A549 (cell line): ENCODE measurements around the gene SIGLEC7. TPM values are rescaled to one million over a fixed set of nuclear protein-coding genes. Genes with fewer than 3 reads are reported as not detected.

ENCODE experiments used
- ATAC-seq, 2 experiments: fragments of 200-7000 bp in 1 of 2; fragments of >200 bp in 1 of 2; cut with Nextera tagmentation in 1 of 2; cut with Tn5 transposase in 1 of 2; 3 replicates each; pipeline versions ENCODE4 v1.8.0 to v1.9.1; 2018 to 2020; ENCODE audit warnings: mild to moderate bottlenecking in 1 of 2, moderate library complexity in 1 of 2
- CTCF ChIA-PET: fragments of 300-600 bp; sonication (Branson Sonifier 250); formaldehyde crosslinking; extraction: SDS; loops from one replicate; lab custom pipeline; 2021; ENCODE audit warnings: antibody characterized with exemption, inconsistent platforms; lab: Yijun Ruan, JAX
- POLR2A ChIA-PET: fragments of 350-600 bp; formaldehyde crosslinking; extraction: SDS; loops from one replicate; lab custom pipeline; 2021; ENCODE audit warnings: antibody characterized with exemption, inconsistent platforms; lab: Yijun Ruan, JAX
- DNase-seq, 2 experiments: peaks; one replicate each; pipeline versions ENCODE4 v3.0.0 to v3.0.0-alpha.2; 2011 to 2016; ENCODE audit warnings: low read depth in 1 of 2, low spot score in 1 of 2
- FAIRE-seq: peaks from 2 replicates; lab custom pipeline; 2011; peaks lifted over from hg19 to GRCh38; lab: Jason Lieb, UNC
- H3K27ac ChIP-seq, 2 experiments: fragments of >200 bp; sonication (Bioruptor Twin); formaldehyde crosslinking; 3 replicates each; pipeline ENCODE4 v1.5.1; 2016 to 2017
- H3K4me1 ChIP-seq: fragments of >200 bp; sonication (Bioruptor Twin); formaldehyde crosslinking; 3 replicates; pipeline ENCODE4 v1.6.1; 2016
- H3K4me2 ChIP-seq: fragments of >200 bp; sonication (Bioruptor Twin); formaldehyde crosslinking; 3 replicates; pipeline ENCODE4 v1.6.1; 2016
- H3K4me3 ChIP-seq: fragments of >200 bp; sonication (Bioruptor Twin); formaldehyde crosslinking; 3 replicates; pipeline ENCODE4 v1.5.1; 2016
- H3K9me3 ChIP-seq: fragments of >200 bp; sonication (Bioruptor Twin); formaldehyde crosslinking; 3 replicates; pipeline ENCODE4 v1.6.1; 2016
- BCL3 ChIP-seq: fragments of >200 bp; sonication (Bioruptor Twin); formaldehyde crosslinking; IDR thresholded peaks from 3 replicates; pipeline ENCODE4 v1.6.1; 2016
- CHD2 ChIP-seq: fragments of 150-350 bp; IDR thresholded peaks from 2 replicates; pipeline ENCODE4 v1.6.1; 2014; ENCODE audit warnings: low read length; ENCODE audit not compliant: partially characterized antibody
- CTCF ChIP-seq: fragments of >200 bp; sonication (Bioruptor Twin); formaldehyde crosslinking; IDR thresholded peaks from 3 replicates; pipeline ENCODE4 v1.5.1; 2016
- E2F6 ChIP-seq: IDR thresholded peaks from 2 replicates; pipeline ENCODE4 v1.6.1; 2012; ENCODE audit warnings: low read depth, borderline replicate concordance
- EHMT2 ChIP-seq: fragments of 200-600 bp; sonication (generic); IDR thresholded peaks from 2 replicates; pipeline ENCODE4 v1.6.1; 2016; ENCODE audit warnings: antibody characterized with exemption, low read depth, mild to moderate bottlenecking, moderate library complexity
- FOSB ChIP-seq: fragments of 250-450 bp; sonication (Bioruptor Pico); IDR thresholded peaks from 2 replicates; pipeline ENCODE4 v1.5.0; 2020; ENCODE audit warnings: mild to moderate bottlenecking, moderate library complexity
- FOSL2 ChIP-seq, 2 experiments: fragments of 450-650 bp in 1 of 2; fragments of >200 bp in 1 of 2; sonication (Bioruptor Twin) in 1 of 2; formaldehyde crosslinking; IDR thresholded peaks; 2 replicates each; pipeline versions ENCODE4 v1.5.0 to v1.6.1; 2016 to 2020; ENCODE audit warnings: mild to moderate bottlenecking in 1 of 2, moderate library complexity in 1 of 2
- FOXS1 ChIP-seq: fragments of 250-450 bp; sonication (Bioruptor Pico); IDR thresholded peaks from 2 replicates; pipeline ENCODE4 v1.5.0; 2020; ENCODE audit warnings: mild to moderate bottlenecking, moderate library complexity
- GATA3 ChIP-seq: IDR thresholded peaks from 2 replicates; pipeline ENCODE4 v1.6.1; 2012; ENCODE audit warnings: borderline replicate concordance
- HES2 ChIP-seq: fragments of >200 bp; sonication (Bioruptor Twin); formaldehyde crosslinking; IDR thresholded peaks from 2 replicates; pipeline ENCODE4 v1.6.1; 2016
- HMGXB4 ChIP-seq: fragments of 250-450 bp; sonication (Bioruptor Pico); IDR thresholded peaks from 2 replicates; pipeline ENCODE4 v1.5.0; 2021; ENCODE audit warnings: mild to moderate bottlenecking, moderate library complexity, borderline replicate concordance
- JUN ChIP-seq, 2 experiments: fragments of >200 bp; sonication (Bioruptor Twin); formaldehyde crosslinking; IDR thresholded peaks; 2 replicates in 1 of 2; 3 replicates in 1 of 2; pipeline ENCODE4 v1.6.1; 2016 to 2017
- KDM1A ChIP-seq: fragments of 200-600 bp; sonication (generic); IDR thresholded peaks from 2 replicates; pipeline ENCODE4 v1.6.1; 2016; ENCODE audit warnings: low read depth, mild to moderate bottlenecking
- MAX ChIP-seq: IDR thresholded peaks from 2 replicates; pipeline ENCODE4 v1.6.1; 2012
- NFE2L2 ChIP-seq: fragments of 150-350 bp; conservative IDR thresholded peaks from 2 replicates; pipeline ENCODE4 v1.6.1; 2014; ENCODE audit warnings: low read length
- NR3C1 ChIP-seq: fragments of >200 bp; sonication (Bioruptor Twin); formaldehyde crosslinking; IDR thresholded peaks from 3 replicates; pipeline ENCODE4 v1.6.1; 2017
- PHF8 ChIP-seq: fragments of 200-600 bp; sonication (generic); IDR thresholded peaks from 2 replicates; pipeline ENCODE4 v1.6.1; 2016; ENCODE audit warnings: low read depth, mild to moderate bottlenecking, antibody characterized with exemption, moderate library complexity, borderline replicate concordance
- POLR2A ChIP-seq: IDR thresholded peaks from 2 replicates; pipeline ENCODE4 v1.6.1; 2012; ENCODE audit warnings: mild to moderate bottlenecking, low read length
- RAD21 ChIP-seq, 2 experiments: fragments of >200 bp in 1 of 2; sonication (Bioruptor Twin) in 1 of 2; formaldehyde crosslinking in 1 of 2; IDR thresholded peaks in 1 of 2; conservative IDR thresholded peaks in 1 of 2; 2 replicates in 1 of 2; 3 replicates in 1 of 2; pipeline ENCODE4 v1.6.1; 2012 to 2018; ENCODE audit warnings: inconsistent platforms in 1 of 2
- RCOR1 ChIP-seq: fragments of 150-350 bp; IDR thresholded peaks from 2 replicates; pipeline ENCODE4 v1.6.1; 2014; ENCODE audit warnings: antibody characterized with exemption, low read length, low read depth
- SMC3 ChIP-seq: fragments of >200 bp; sonication (Bioruptor Twin); formaldehyde crosslinking; IDR thresholded peaks from 3 replicates; pipeline ENCODE4 v1.6.1; 2018; ENCODE audit warnings: inconsistent platforms
- TP53 ChIP-seq: fragments of 250-450 bp; sonication (Bioruptor Pico); IDR thresholded peaks from 2 replicates; pipeline ENCODE4 v1.5.0; 2021; ENCODE audit warnings: mild to moderate bottlenecking, moderate library complexity
- ZNF302 ChIP-seq: fragments of 250-450 bp; sonication (Bioruptor Pico); IDR thresholded peaks from 2 replicates; pipeline ENCODE4 v1.9.0; 2021; ENCODE audit warnings: inconsistent platforms, mild to moderate bottlenecking, moderate library complexity
- ZSCAN20 ChIP-seq: fragments of 250-450 bp; sonication (Bioruptor Pico); IDR thresholded peaks from 2 replicates; pipeline ENCODE4 v1.8.0; 2022; ENCODE audit warnings: mild to moderate bottlenecking, moderate library complexity
- WGBS: methylation state at CpG from one replicate; pipeline ENCODE4 v1.1.6; 2017; ENCODE audit errors: missing lambda C conversion rate; 5-methylcytosine and 5-hydroxymethylcytosine counted together
- polyA plus RNA-seq, 4 experiments: library from polyadenylated mRNA; depleted of rRNA in 3 of 4; stranded (reverse); fragments of >200 nt; fragmentation: RNase III in 1 of 4; extraction: RNeasy Plus Mini Kit Qiagen cat#74134 plus additional on column Dnase treatment in 1 of 4; gene quantifications; 2 replicates in 3 of 4; 3 replicates in 1 of 4; pipeline ENCODE4 v1.2.3, GENCODE V29; 2011 to 2017

SIGLEC7 gene
- polyA plus RNA-seq, 2 of the 4 experiments (the other 2 are of a cell fraction): not detected

- ATAC-seq: no peak
- CTCF ChIA-PET: no interaction called here
- Histone ChIP-seq H3K4me3 (no peak overlapping the region), H3K4me1 (no peaks in the 10 kb centered on the region), H3K9me3 (no peaks in the 10 kb centered on the region), H3K4me2 (no peak overlapping the region), H3K27ac (no peak overlapping the region)
- POLR2A ChIA-PET: no interaction called here
- no peak for TF ChIP-seq EHMT2
- no peak for TF ChIP-seq RAD21 (conservative IDR thresholded peaks at IDR 0.05 in 1 of 2, IDR thresholded peaks at IDR 0.05 in 1 of 2)
- no peak for TF ChIP-seq E2F6
- no peak for TF ChIP-seq BCL3
- no peak for TF ChIP-seq JUN (IDR thresholded peaks at IDR 0.05)
- TF ChIP-seq RCOR1: no peak
- no peak for TF ChIP-seq ZSCAN20 (CRISPR knock-in tag)
- no peak for TF ChIP-seq SMC3
- no peak for TF ChIP-seq CHD2
- no peak for TF ChIP-seq CTCF
- no peak for TF ChIP-seq POLR2A
- FAIRE-seq: no peak
- no peak for DNase-seq
- 27% methylated on average over 6 of the region's 6 CpGs for WGBS
Observed at GRCh38 chr19:51116736-51117286, 25.3 kb upstream of the SIGLEC7 start.

GRCh38 chr19:51119101-51119500, 23.0 kb upstream of the SIGLEC7 start:
- no peak for TF ChIP-seq FOSL2 (IDR thresholded peaks at IDR 0.05)
- TF ChIP-seq FOSL2 (CRISPR knock-in tag; IDR thresholded peaks at IDR 0.05): no peak
- TF ChIP-seq PHF8: no peak
- TF ChIP-seq HMGXB4 (CRISPR knock-in tag): no peak
- TF ChIP-seq KDM1A: no peak
- TF ChIP-seq ZNF302 (CRISPR knock-in tag): no peak
- no peak for TF ChIP-seq NR3C1
- ChIA-PET POLR2A (no interaction called here), CTCF (interaction anchor here (0.6 kb wide), 1 partner anchor 19 kb away, joined by 3 read pairs; no protein-coding TSS in a partner anchor)
- no peak for FAIRE-seq
- H3K9me3 ChIP-seq: no peaks in the 10 kb centered on the region
- DNase-seq: no peak
- ATAC-seq: no peak; a peak in 1 of 6 replicates
- WGBS: 10% methylated on average over 4 of the region's 4 CpGs
- H3K4me1 ChIP-seq: no peaks in the 10 kb centered on the region
- H3K4me3 ChIP-seq: no peak overlapping the region
- H3K4me2 ChIP-seq: no peak overlapping the region
- H3K27ac ChIP-seq: no peak overlapping the region

- no peak overlapping the region for H3K4me3 ChIP-seq
- no peak for FAIRE-seq
- DNase-seq: no peak
- no peaks in the 10 kb centered on the region for H3K4me1 ChIP-seq
- H3K9me3 ChIP-seq: no peaks in the 10 kb centered on the region
- POLR2A ChIA-PET: no interaction called here
- TF ChIP-seq FOXS1: no peak
- TF ChIP-seq HMGXB4 (CRISPR knock-in tag): no peak
- no peak for TF ChIP-seq CHD2
- TF ChIP-seq HES2: no peak
- TF ChIP-seq NFE2L2: no peak
- TF ChIP-seq POLR2A: no peak
- TF ChIP-seq GATA3: no peak
- TF ChIP-seq FOSB: no peak
- TF ChIP-seq ZNF302 (CRISPR knock-in tag): no peak
- no peak for TF ChIP-seq MAX
- TF ChIP-seq TP53 (CRISPR knock-in tag): no peak
- CTCF ChIA-PET: interaction anchor here (1.0 to 2.0 kb wide), 3 partner anchors 10 to 25 kb away, joined by 3 to 8 read pairs (median 4); no protein-coding TSS in a partner anchor
- no peak for ATAC-seq
- H3K4me2 ChIP-seq: no peak overlapping the region
- 67% methylated on average over 6 of the region's 6 CpGs for WGBS
- no peak overlapping the region for H3K27ac ChIP-seq
Observed at GRCh38 chr19:51119611-51120010, 22.5 kb upstream of the SIGLEC7 start.
